SKM-1 treated with dmso at 0.1 percent for 144 hours (cell line): ENCODE measurements around the gene TLE4.

ENCODE experiments used
- DNase-seq: peaks from one replicate; lab custom pipeline; 2025; ENCODE audit not compliant: unreplicated experiment; lab: John Stamatoyannopoulos, UW

Gene TLE4

GRCh38 chr9:79765466-79765865 is 193.7 kb downstream of the TLE4 start:
- DNase-seq, result no peak

GRCh38 chr9:79766091-79766490 is 194.3 kb downstream of the TLE4 start:
- DNase-seq, result no peak

GRCh38 chr9:79768194-79768593 is 196.4 kb downstream of the TLE4 start:
- no peak for DNase-seq

GRCh38 chr9:79769476-79770275 is 197.9 kb downstream of the TLE4 start:
- DNase-seq, result no peak

- DNase-seq, result no peak
These were observed 202.6 kb downstream of the TLE4 start for GRCh38 chr9:79774356-79774755.
